Lower leg skin (tissue), 3 donors: ENCODE data around the gene ABCB9.

Experiments
- POLR2A ChIP-seq, 2 donors: fragments of 450-650 bp; IDR thresholded peaks; one replicate each; pipeline ENCODE4 v1.6.1; 2016 to 2017; ENCODE audit warnings: antibody characterized with exemption in 2 of 2, mild to moderate bottlenecking in 1 of 2, moderate library complexity in 1 of 2
- TF ChIP-seq, protein P1 (sequence below), 3 donors: fragments of 450-650 bp; IDR thresholded peaks; one replicate each; pipeline ENCODE4 v1.5.1; 2016; ENCODE audit warnings: antibody characterized with exemption in 3 of 3, mild to moderate bottlenecking in 3 of 3, moderate library complexity in 2 of 3

- TF ChIP-seq, protein P1, sequence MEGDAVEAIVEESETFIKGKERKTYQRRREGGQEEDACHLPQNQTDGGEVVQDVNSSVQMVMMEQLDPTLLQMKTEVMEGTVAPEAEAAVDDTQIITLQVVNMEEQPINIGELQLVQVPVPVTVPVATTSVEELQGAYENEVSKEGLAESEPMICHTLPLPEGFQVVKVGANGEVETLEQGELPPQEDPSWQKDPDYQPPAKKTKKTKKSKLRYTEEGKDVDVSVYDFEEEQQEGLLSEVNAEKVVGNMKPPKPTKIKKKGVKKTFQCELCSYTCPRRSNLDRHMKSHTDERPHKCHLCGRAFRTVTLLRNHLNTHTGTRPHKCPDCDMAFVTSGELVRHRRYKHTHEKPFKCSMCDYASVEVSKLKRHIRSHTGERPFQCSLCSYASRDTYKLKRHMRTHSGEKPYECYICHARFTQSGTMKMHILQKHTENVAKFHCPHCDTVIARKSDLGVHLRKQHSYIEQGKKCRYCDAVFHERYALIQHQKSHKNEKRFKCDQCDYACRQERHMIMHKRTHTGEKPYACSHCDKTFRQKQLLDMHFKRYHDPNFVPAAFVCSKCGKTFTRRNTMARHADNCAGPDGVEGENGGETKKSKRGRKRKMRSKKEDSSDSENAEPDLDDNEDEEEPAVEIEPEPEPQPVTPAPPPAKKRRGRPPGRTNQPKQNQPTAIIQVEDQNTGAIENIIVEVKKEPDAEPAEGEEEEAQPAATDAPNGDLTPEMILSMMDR (IDR thresholded peaks at IDR 0.05), result no peak
- no peak for TF ChIP-seq POLR2A (IDR thresholded peaks at IDR 0.05)
Measured at GRCh38 chr12:122999196-122999946, 33.1 kb upstream of the ABCB9 start.
